GM19351 (cell line): ENCODE measurements around the gene LTBP3.
"Not testable (repeated sequence)": the region's sequence is repeated elsewhere in the genome, so short reads cannot be mapped to it uniquely, and the experiment has no call there.

Source experiments
- ATAC-seq: cut with Tn5 transposase; IDR thresholded peaks from one replicate; pipeline ENCODE4 v1.9.1; 2021; ENCODE audit warnings: mild to moderate bottlenecking, moderate library complexity; ENCODE audit not compliant: unreplicated experiment

The LTBP3 gene

GRCh38 chr11:65518941-65519549 is 39.1 kb downstream of the LTBP3 start:
- ATAC-seq = not testable (repeated sequence)

- no peak for ATAC-seq
These were observed 41.8 kb downstream of the LTBP3 start for GRCh38 chr11:65516135-65516968.

- ATAC-seq = not testable (repeated sequence)
These were observed 45.8 kb downstream of the LTBP3 start for GRCh38 chr11:65512311-65512710.

GRCh38 chr11:65506772-65507505 is 51.2 kb downstream of the LTBP3 start:
- peak; percentile 20 for ATAC-seq

GRCh38 chr11:65506290-65506771 is 51.8 kb downstream of the LTBP3 start:
- ATAC-seq = no peak

- ATAC-seq = no peak
These were observed 52.5 kb downstream of the LTBP3 start for GRCh38 chr11:65505466-65506289.

- ATAC-seq = no peak
These were observed 53.3 kb downstream of the LTBP3 start for GRCh38 chr11:65504674-65505465.

- ATAC-seq = no peak
These were observed 54.0 kb downstream of the LTBP3 start for GRCh38 chr11:65503949-65504673.

GRCh38 chr11:65503368-65503948 is 54.7 kb downstream of the LTBP3 start:
- no peak for ATAC-seq

- no peak for ATAC-seq
These were observed 55.4 kb downstream of the LTBP3 start for GRCh38 chr11:65502555-65503367.

GRCh38 chr11:65502274-65502554 is 55.9 kb downstream of the LTBP3 start:
- no peak for ATAC-seq

- no peak for ATAC-seq
These were observed 56.5 kb downstream of the LTBP3 start for GRCh38 chr11:65501472-65502273.

GRCh38 chr11:65501186-65501471 is 57.0 kb downstream of the LTBP3 start:
- no peak for ATAC-seq

- ATAC-seq = no peak
These were observed 57.6 kb downstream of the LTBP3 start for GRCh38 chr11:65500387-65501185.

GRCh38 chr11:65499713-65500386 is 58.3 kb downstream of the LTBP3 start:
- ATAC-seq = no peak

GRCh38 chr11:65498977-65499712 is 59.0 kb downstream of the LTBP3 start, which contains the start of gene MALAT1:
MALAT1 (plus strand) TSS chr11:65499045.
- no peak for ATAC-seq
